WTC11 (cell line): Measurements from ENCODE around the gene CUTA.

Experiments used
- CBFB ChIP-seq: sonication (generic); formaldehyde crosslinking; IDR thresholded peaks from 2 replicates; pipeline ENCODE4 v1.8.1; 2022; ENCODE audit warnings: mild to moderate bottlenecking, low read depth, missing genetic modification reagents
- CREB1 ChIP-seq: sonication (generic); formaldehyde crosslinking; IDR thresholded peaks from 2 replicates; pipeline ENCODE4 v1.8.0; 2023; ENCODE audit warnings: mild to moderate bottlenecking, missing genetic modification reagents
- FOXJ3 ChIP-seq: sonication (generic); formaldehyde crosslinking; IDR thresholded peaks from 2 replicates; pipeline ENCODE4 v1.9.0; 2021; ENCODE audit warnings: missing genetic modification reagents, mild to moderate bottlenecking, borderline replicate concordance
- TEAD1 ChIP-seq: sonication (generic); formaldehyde crosslinking; IDR thresholded peaks from 2 replicates; pipeline ENCODE4 v1.8.0; 2022; ENCODE audit warnings: mild to moderate bottlenecking, missing genetic modification reagents
- TF ChIP-seq, protein P1 (sequence below): sonication (generic); formaldehyde crosslinking; conservative IDR thresholded peaks from 2 replicates; pipeline ENCODE4 v1.8.1; 2023; ENCODE audit warnings: mild to moderate bottlenecking, low read depth, missing genetic modification reagents, moderate library complexity
- TF ChIP-seq, protein P2 (sequence below): fragments of 200-600 bp; IDR thresholded peaks from 2 replicates; pipeline ENCODE4 v1.8.0; 2022; ENCODE audit warnings: antibody characterized with exemption
- TF ChIP-seq, protein P3 (sequence below): sonication (generic); formaldehyde crosslinking; IDR thresholded peaks from 2 replicates; pipeline ENCODE4 v1.8.1; 2022; ENCODE audit warnings: low read depth, missing genetic modification reagents, borderline replicate concordance

DNA sequence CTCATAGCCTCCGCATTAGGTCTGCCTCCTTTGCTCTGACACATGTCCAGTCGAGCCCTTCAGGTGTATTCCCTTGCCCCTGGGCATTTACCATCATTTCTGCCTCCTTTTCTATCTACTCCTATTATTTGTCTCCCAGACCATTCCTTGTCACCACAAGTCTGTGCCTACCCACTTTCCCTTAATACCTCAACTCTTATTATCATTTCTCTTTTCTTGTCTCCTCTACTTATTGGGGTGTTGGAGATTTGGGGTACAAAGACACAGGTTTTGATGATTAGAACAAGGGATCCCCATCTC lies 3.4 kb upstream of the CUTA start:
- no peak for TF ChIP-seq CBFB (CRISPR knock-in tag)
- TF ChIP-seq, protein P1, sequence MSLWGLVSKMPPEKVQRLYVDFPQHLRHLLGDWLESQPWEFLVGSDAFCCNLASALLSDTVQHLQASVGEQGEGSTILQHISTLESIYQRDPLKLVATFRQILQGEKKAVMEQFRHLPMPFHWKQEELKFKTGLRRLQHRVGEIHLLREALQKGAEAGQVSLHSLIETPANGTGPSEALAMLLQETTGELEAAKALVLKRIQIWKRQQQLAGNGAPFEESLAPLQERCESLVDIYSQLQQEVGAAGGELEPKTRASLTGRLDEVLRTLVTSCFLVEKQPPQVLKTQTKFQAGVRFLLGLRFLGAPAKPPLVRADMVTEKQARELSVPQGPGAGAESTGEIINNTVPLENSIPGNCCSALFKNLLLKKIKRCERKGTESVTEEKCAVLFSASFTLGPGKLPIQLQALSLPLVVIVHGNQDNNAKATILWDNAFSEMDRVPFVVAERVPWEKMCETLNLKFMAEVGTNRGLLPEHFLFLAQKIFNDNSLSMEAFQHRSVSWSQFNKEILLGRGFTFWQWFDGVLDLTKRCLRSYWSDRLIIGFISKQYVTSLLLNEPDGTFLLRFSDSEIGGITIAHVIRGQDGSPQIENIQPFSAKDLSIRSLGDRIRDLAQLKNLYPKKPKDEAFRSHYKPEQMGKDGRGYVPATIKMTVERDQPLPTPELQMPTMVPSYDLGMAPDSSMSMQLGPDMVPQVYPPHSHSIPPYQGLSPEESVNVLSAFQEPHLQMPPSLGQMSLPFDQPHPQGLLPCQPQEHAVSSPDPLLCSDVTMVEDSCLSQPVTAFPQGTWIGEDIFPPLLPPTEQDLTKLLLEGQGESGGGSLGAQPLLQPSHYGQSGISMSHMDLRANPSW, result no peak
- TF ChIP-seq, protein P2, sequence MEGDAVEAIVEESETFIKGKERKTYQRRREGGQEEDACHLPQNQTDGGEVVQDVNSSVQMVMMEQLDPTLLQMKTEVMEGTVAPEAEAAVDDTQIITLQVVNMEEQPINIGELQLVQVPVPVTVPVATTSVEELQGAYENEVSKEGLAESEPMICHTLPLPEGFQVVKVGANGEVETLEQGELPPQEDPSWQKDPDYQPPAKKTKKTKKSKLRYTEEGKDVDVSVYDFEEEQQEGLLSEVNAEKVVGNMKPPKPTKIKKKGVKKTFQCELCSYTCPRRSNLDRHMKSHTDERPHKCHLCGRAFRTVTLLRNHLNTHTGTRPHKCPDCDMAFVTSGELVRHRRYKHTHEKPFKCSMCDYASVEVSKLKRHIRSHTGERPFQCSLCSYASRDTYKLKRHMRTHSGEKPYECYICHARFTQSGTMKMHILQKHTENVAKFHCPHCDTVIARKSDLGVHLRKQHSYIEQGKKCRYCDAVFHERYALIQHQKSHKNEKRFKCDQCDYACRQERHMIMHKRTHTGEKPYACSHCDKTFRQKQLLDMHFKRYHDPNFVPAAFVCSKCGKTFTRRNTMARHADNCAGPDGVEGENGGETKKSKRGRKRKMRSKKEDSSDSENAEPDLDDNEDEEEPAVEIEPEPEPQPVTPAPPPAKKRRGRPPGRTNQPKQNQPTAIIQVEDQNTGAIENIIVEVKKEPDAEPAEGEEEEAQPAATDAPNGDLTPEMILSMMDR, result no peak
- TF ChIP-seq, protein P3, sequence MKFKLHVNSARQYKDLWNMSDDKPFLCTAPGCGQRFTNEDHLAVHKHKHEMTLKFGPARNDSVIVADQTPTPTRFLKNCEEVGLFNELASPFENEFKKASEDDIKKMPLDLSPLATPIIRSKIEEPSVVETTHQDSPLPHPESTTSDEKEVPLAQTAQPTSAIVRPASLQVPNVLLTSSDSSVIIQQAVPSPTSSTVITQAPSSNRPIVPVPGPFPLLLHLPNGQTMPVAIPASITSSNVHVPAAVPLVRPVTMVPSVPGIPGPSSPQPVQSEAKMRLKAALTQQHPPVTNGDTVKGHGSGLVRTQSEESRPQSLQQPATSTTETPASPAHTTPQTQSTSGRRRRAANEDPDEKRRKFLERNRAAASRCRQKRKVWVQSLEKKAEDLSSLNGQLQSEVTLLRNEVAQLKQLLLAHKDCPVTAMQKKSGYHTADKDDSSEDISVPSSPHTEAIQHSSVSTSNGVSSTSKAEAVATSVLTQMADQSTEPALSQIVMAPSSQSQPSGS (CRISPR knock-in tag), result no peak
- no peak for TF ChIP-seq CREB1 (CRISPR knock-in tag)
- TF ChIP-seq TEAD1 (CRISPR knock-in tag), result no peak
- TF ChIP-seq FOXJ3 (CRISPR knock-in tag), result no peak
